ENCODE data around the gene TLNRD1. TPM values are rescaled to one million over a fixed set of nuclear protein-coding genes. Genes with fewer than 3 reads are reported as not detected.
A peak's percentile ranks its signal among the peaks of the same experiment; 100 is the strongest.

The TLNRD1 gene
- total RNA-seq, 2 donors from 2014 or later: 10.0 to 26.1 TPM

- no peak overlapping the region for H3K4me3 ChIP-seq
- no peak for TF ChIP-seq CTCF (IDR thresholded peaks at IDR 0.05)
- no peaks in the 10 kb centered on the region for H3K36me3 ChIP-seq
- H3K27ac ChIP-seq: no peak overlapping the region
- no peak for DNase-seq (ENCODE audit: low spot score)
- no peaks in the 10 kb centered on the region for H3K27me3 ChIP-seq
- H3K9me3 ChIP-seq: no peaks in the 10 kb centered on the region
- H3K4me1 ChIP-seq: peaks cover 0 to 36% of the 10 kb centered on the region in 2 donors
Measured at GRCh38 chr15:81013396-81013929, 12.7 kb downstream of the TLNRD1 start.

GRCh38 chr15:81014446-81015093 is 13.8 kb downstream of the TLNRD1 start:
- DNase-seq (ENCODE audit: low spot score): no peak
- TF ChIP-seq CTCF (IDR thresholded peaks at IDR 0.05): no peak
- no peak overlapping the region for H3K4me3 ChIP-seq
- H3K27ac ChIP-seq: no peak overlapping the region
- H3K27me3 ChIP-seq: no peaks in the 10 kb centered on the region
- no peaks in the 10 kb centered on the region for H3K9me3 ChIP-seq
- H3K36me3 ChIP-seq: no peaks in the 10 kb centered on the region
- peaks cover 0 to 36% of the 10 kb centered on the region in 2 donors for H3K4me1 ChIP-seq

- no peak for TF ChIP-seq CTCF (IDR thresholded peaks at IDR 0.05)
- DNase-seq (ENCODE audit: low spot score): no peak
Measured at GRCh38 chr15:81015621-81016488, 15.1 kb downstream of the TLNRD1 start.

GRCh38 chr15:81016489-81017068 is 15.9 kb downstream of the TLNRD1 start:
- peak overlapping the region in 1 of 2 donors; percentile 67 for H3K27ac ChIP-seq
- no peak for TF ChIP-seq CTCF (IDR thresholded peaks at IDR 0.05)
- H3K4me3 ChIP-seq: no peak overlapping the region
- DNase-seq (ENCODE audit: low spot score): no peak
- H3K9me3 ChIP-seq: no peaks in the 10 kb centered on the region
- no peaks in the 10 kb centered on the region for H3K36me3 ChIP-seq
- H3K4me1 ChIP-seq: peaks cover 0 to 36% of the 10 kb centered on the region in 2 donors
- no peaks in the 10 kb centered on the region for H3K27me3 ChIP-seq

More at GRCh38 chr15:81015621-81016488, 15.1 kb downstream of the TLNRD1 start:
- Histone ChIP-seq H3K27ac (peak overlapping the region in 1 of 2 donors; percentile 67), H3K36me3 (no peaks in the 10 kb centered on the region), H3K4me3 (no peak overlapping the region), H3K4me1 (peaks cover 0 to 36% of the 10 kb centered on the region in 2 donors), H3K27me3 (no peaks in the 10 kb centered on the region), H3K9me3 (no peaks in the 10 kb centered on the region)

- H3K4me3 ChIP-seq: no peak overlapping the region
- no peak for DNase-seq (ENCODE audit: low spot score)
- no peak overlapping the region for H3K27ac ChIP-seq
- H3K36me3 ChIP-seq: no peaks in the 10 kb centered on the region
- peaks cover 0 to 37% of the 10 kb centered on the region in 2 donors for H3K4me1 ChIP-seq
- no peaks in the 10 kb centered on the region for H3K27me3 ChIP-seq
- no peak for TF ChIP-seq CTCF (IDR thresholded peaks at IDR 0.05)
- H3K9me3 ChIP-seq: no peaks in the 10 kb centered on the region
Measured at GRCh38 chr15:81018197-81018596, 17.5 kb downstream of the TLNRD1 start.
